HEK293 (cell line): Measurements from ENCODE around the gene INTS14.

Experiments used
- CTCF ChIA-PET: fragments of 350-600 bp; formaldehyde crosslinking; extraction: SDS; loops from one replicate; lab custom pipeline; 2021; ENCODE audit warnings: antibody characterized with exemption; lab: Yijun Ruan, JAX
- POLR2A ChIA-PET: fragments of 300-600 bp; formaldehyde crosslinking; extraction: SDS; loops from one replicate; lab custom pipeline; 2020; ENCODE audit warnings: antibody characterized with exemption, inconsistent platforms; lab: Yijun Ruan, JAX
- H3K27ac ChIP-seq: fragments of 200-500 bp; sonication (Bioruptor generic); 2 replicates; pipeline ENCODE4 v1.5.1; 2014; ENCODE audit warnings: low read depth, low read length, control low read depth, inconsistent platforms; ENCODE audit errors: extremely low read depth
- H3K36me3 ChIP-seq, 2 experiments: fragments of 200-500 bp in 1 of 2; sonication (Bioruptor generic) in 1 of 2; 1 replicate in 1 of 2; 2 replicates in 1 of 2; pipeline ENCODE4 v1.5.1; 2014 to 2017; ENCODE audit warnings: inconsistent platforms in 2 of 2, low read length in 2 of 2; ENCODE audit not compliant: control insufficient read depth in 2 of 2, insufficient read depth in 1 of 2
- H3K4me1 ChIP-seq: fragments of 200-500 bp; sonication (Bioruptor generic); 2 replicates; pipeline ENCODE4 v1.5.1; 2014; ENCODE audit warnings: mild to moderate bottlenecking, low read length, inconsistent platforms; ENCODE audit not compliant: control insufficient read depth, insufficient read depth
- H3K4me3 ChIP-seq: 2 replicates; pipeline ENCODE4 v1.5.1; 2011; ENCODE audit warnings: low read depth, mild to moderate bottlenecking, control low read depth, low read length, moderate library complexity
- H3K9me3 ChIP-seq: fragments of 200-500 bp; sonication (Bioruptor generic); 2 replicates; pipeline ENCODE4 v1.5.1; 2014; ENCODE audit warnings: low read depth, low read length, inconsistent platforms; ENCODE audit not compliant: control insufficient read depth, insufficient read depth
- ATF2 ChIP-seq: fragments of 450-650 bp; formaldehyde crosslinking; IDR thresholded peaks from 2 replicates; pipeline ENCODE4 v1.5.1; 2016; ENCODE audit warnings: missing biosample characterization, missing genetic modification characterization, low read depth
- GLIS2 ChIP-seq: fragments of 450-650 bp; formaldehyde crosslinking; IDR thresholded peaks from 2 replicates; pipeline ENCODE4 v1.5.1; 2016; ENCODE audit warnings: missing biosample characterization, missing genetic modification characterization
- HIC1 ChIP-seq: fragments of 450-650 bp; formaldehyde crosslinking; IDR thresholded peaks from 2 replicates; pipeline ENCODE4 v1.5.1; 2016; ENCODE audit warnings: missing biosample characterization, missing genetic modification characterization
- HOXC10 ChIP-seq: sonication (generic); formaldehyde crosslinking; IDR thresholded peaks from 2 replicates; pipeline ENCODE4 v1.8.1; 2023; ENCODE audit warnings: mild to moderate bottlenecking, missing genetic modification reagents
- KLF1 ChIP-seq: fragments of 450-650 bp; formaldehyde crosslinking; IDR thresholded peaks from 2 replicates; pipeline ENCODE4 v1.5.1; 2016; ENCODE audit warnings: missing biosample characterization, missing genetic modification characterization
- RBAK ChIP-seq: fragments of 450-650 bp; formaldehyde crosslinking; IDR thresholded peaks from 2 replicates; pipeline ENCODE4 v1.5.1; 2016; ENCODE audit warnings: missing biosample characterization, missing genetic modification characterization
- REST ChIP-seq: fragments of 450-650 bp; formaldehyde crosslinking; IDR thresholded peaks from 2 replicates; pipeline ENCODE4 v1.5.1; 2016; ENCODE audit warnings: missing biosample characterization, missing genetic modification characterization
- SCRT1 ChIP-seq: fragments of 450-650 bp; formaldehyde crosslinking; IDR thresholded peaks from 2 replicates; pipeline ENCODE4 v1.5.1; 2016; ENCODE audit warnings: missing biosample characterization, missing genetic modification characterization, borderline replicate concordance
- SCRT2 ChIP-seq: fragments of 450-650 bp; formaldehyde crosslinking; IDR thresholded peaks from 2 replicates; pipeline ENCODE4 v1.5.1; 2016; ENCODE audit warnings: missing biosample characterization, missing genetic modification characterization
- YY1 ChIP-seq: fragments of 450-650 bp; formaldehyde crosslinking; IDR thresholded peaks from 2 replicates; pipeline ENCODE4 v1.5.1; 2018; ENCODE audit warnings: missing biosample characterization, missing genetic modification characterization
- ZNF140 ChIP-seq: fragments of 450-650 bp; formaldehyde crosslinking; IDR thresholded peaks from 2 replicates; pipeline ENCODE4 v1.5.1; 2016; ENCODE audit warnings: missing biosample characterization, missing genetic modification characterization
- ZNF398 ChIP-seq: fragments of 450-650 bp; formaldehyde crosslinking; IDR thresholded peaks from 2 replicates; pipeline ENCODE4 v1.5.1; 2017; ENCODE audit warnings: missing biosample characterization, missing genetic modification characterization
- ZNF488 ChIP-seq: fragments of 450-650 bp; formaldehyde crosslinking; IDR thresholded peaks from 2 replicates; pipeline ENCODE4 v1.5.1; 2016; ENCODE audit warnings: missing biosample characterization, missing genetic modification characterization
- ZNF544 ChIP-seq: fragments of 450-650 bp; formaldehyde crosslinking; IDR thresholded peaks from 2 replicates; pipeline ENCODE4 v1.5.0; 2017; ENCODE audit warnings: missing biosample characterization, missing genetic modification characterization
- ZNF549 ChIP-seq: fragments of 450-650 bp; IDR thresholded peaks from 2 replicates; pipeline ENCODE4 v1.5.1; 2018; ENCODE audit warnings: missing biosample characterization, missing genetic modification characterization, mild to moderate bottlenecking, inconsistent platforms, moderate library complexity
- ZNF571 ChIP-seq: fragments of 450-650 bp; formaldehyde crosslinking; IDR thresholded peaks from 2 replicates; pipeline ENCODE4 v1.5.0; 2017; ENCODE audit warnings: missing biosample characterization, missing genetic modification characterization
- ZNF664 ChIP-seq: fragments of 450-650 bp; formaldehyde crosslinking; IDR thresholded peaks from 2 replicates; pipeline ENCODE4 v1.5.1; 2016; ENCODE audit warnings: missing biosample characterization, missing genetic modification characterization
- ZSCAN16 ChIP-seq: fragments of 450-650 bp; formaldehyde crosslinking; IDR thresholded peaks from 2 replicates; pipeline ENCODE4 v1.5.1; 2016; ENCODE audit warnings: missing biosample characterization, missing genetic modification characterization
- ZSCAN23 ChIP-seq: fragments of 450-650 bp; formaldehyde crosslinking; IDR thresholded peaks from 2 replicates; pipeline ENCODE4 v1.5.1; 2016; ENCODE audit warnings: missing biosample characterization, missing genetic modification characterization

Gene INTS14

DNA sequence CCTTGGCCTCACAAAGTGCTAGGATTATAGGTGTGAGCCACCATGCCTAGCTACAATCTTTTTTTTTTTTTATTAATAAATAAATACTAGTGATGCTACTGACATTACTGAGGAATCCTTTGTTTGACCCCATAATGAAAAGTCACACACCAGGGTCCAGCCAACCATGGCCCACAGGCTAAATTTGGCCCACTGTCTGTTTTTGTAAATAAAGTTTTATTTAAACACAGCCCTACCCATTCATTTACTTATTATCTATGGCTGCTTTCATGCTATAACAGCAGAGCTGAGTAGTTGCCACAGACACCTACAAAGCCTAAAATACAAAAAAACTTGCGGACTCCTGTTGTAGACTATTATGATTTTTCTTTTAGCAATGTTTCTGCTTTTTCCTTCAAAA lies 7.4 kb downstream of the INTS14 start:
- Histone ChIP-seq H3K27ac (no peak overlapping the region), H3K4me3 (no peak overlapping the region), H3K36me3 (peaks cover 67 to 68% of the 10 kb centered on the region in 2 experiments), H3K4me1 (no peaks in the 10 kb centered on the region), H3K9me3 (no peaks in the 10 kb centered on the region)
- ChIA-PET POLR2A (interaction anchor here (0.6 kb wide), 1 partner anchor 202 kb away, joined by 4 read pairs; no protein-coding TSS in a partner anchor), CTCF (interaction anchor here (0.6 to 1.6 kb wide), 4 partner anchors 9 to 285 kb away, joined by 3 to 5 read pairs (median 3); no protein-coding TSS in a partner anchor)
- no peak for TF ChIP-seq ZSCAN23 (tag by site-specific recombination)
- TF ChIP-seq RBAK (tag by site-specific recombination) = no peak
- no peak for TF ChIP-seq HIC1 (tag by site-specific recombination)
- TF ChIP-seq ATF2 (tag by site-specific recombination) = no peak
- TF ChIP-seq ZNF140 (tag by site-specific recombination) = no peak
- no peak for TF ChIP-seq ZNF571 (tag by site-specific recombination)
- TF ChIP-seq KLF1 (tag by site-specific recombination) = no peak
- TF ChIP-seq GLIS2 = no peak
- no peak for TF ChIP-seq ZNF488 (tag by site-specific recombination)

- POLR2A ChIA-PET = interaction anchor here (0.6 kb wide), 1 partner anchor 202 kb away, joined by 4 read pairs; no protein-coding TSS in a partner anchor
- H3K9me3 ChIP-seq = no peaks in the 10 kb centered on the region
- TF ChIP-seq ZNF549 (tag by site-specific recombination) (no peak), REST (tag by site-specific recombination) (no peak), ZNF664 (tag by site-specific recombination) (peak; percentile 91), YY1 (tag by site-specific recombination) (no peak)
- TF ChIP-seq, all 188 proteins: peak for 1
- Histone ChIP-seq H3K36me3 (peaks cover 71 to 72% of the 10 kb centered on the region in 2 experiments), H3K27ac (no peak overlapping the region), H3K4me3 (no peak overlapping the region), H3K4me1 (no peaks in the 10 kb centered on the region)
- CTCF ChIA-PET = interaction anchor here (0.6 to 1.6 kb wide), 3 partner anchors 10 to 254 kb away, joined by 3 to 5 read pairs (median 3); no protein-coding TSS in a partner anchor
These were observed 7.8 kb downstream of the INTS14 start for GRCh38 chr15:65603134-65603533.

GRCh38 chr15:65599677-65600076 lies 11.3 kb downstream of the INTS14 start:
- POLR2A ChIA-PET = interaction anchor here (3.1 kb wide), 1 partner anchor 11 kb away, joined by 12 read pairs; the partner anchor contains the start of gene INTS14
- peaks cover 87 to 90% of the 10 kb centered on the region in 2 experiments for H3K36me3 ChIP-seq

More at GRCh38 chr15:65599677-65600076, 11.3 kb downstream of the INTS14 start:
- no peaks in the 10 kb centered on the region for H3K4me1 ChIP-seq
- no peaks in the 10 kb centered on the region for H3K9me3 ChIP-seq
- no peak for TF ChIP-seq HOXC10
- no peak for TF ChIP-seq ZNF398 (tag by site-specific recombination)
- no peak for TF ChIP-seq ZNF544 (tag by site-specific recombination)
- TF ChIP-seq ZSCAN16 (tag by site-specific recombination) = no peak
- no peak for TF ChIP-seq ZNF664 (tag by site-specific recombination)
- TF ChIP-seq SCRT1 = peak; percentile 52; the same call in 1 of the 2 replicates
- TF ChIP-seq SCRT2 (tag by site-specific recombination) = peak; percentile 90
- TF ChIP-seq, all 188 proteins: peak for 2
- no peak overlapping the region for H3K4me3 ChIP-seq
- H3K27ac ChIP-seq = no peak overlapping the region
- CTCF ChIA-PET = interaction anchor here (1.2 kb wide), 1 partner anchor 11 kb away, joined by 5 read pairs; the partner anchor contains the start of gene INTS14
